Activated CD8-positive, alpha-beta T cell treated with anti-CD3 and anti-CD28 coated beads for 36 hours (primary cell): ENCODE measurements around the gene HCLS1. TPM values are rescaled to one million over a fixed set of nuclear protein-coding genes. Genes with fewer than 3 reads are reported as not detected.

Experiments
- ATAC-seq: fragments of 200-7000 bp; cut with Tn5 transposase; one replicate; pipeline ENCODE4 v1.10.0; 2021; ENCODE audit warnings: mild to moderate bottlenecking, moderate library complexity
- CTCF ChIA-PET: fragments of 350-600 bp; sonication (Branson Sonifier 250); formaldehyde crosslinking; loops from one replicate; lab custom pipeline; 2021; ENCODE audit warnings: antibody characterized with exemption; lab: Charles Lee
- POLR2A ChIA-PET: fragments of 350-600 bp; sonication (Branson Sonifier 250); formaldehyde crosslinking; loops from one replicate; lab custom pipeline; 2021; ENCODE audit warnings: antibody characterized with exemption; lab: Charles Lee
- DNase-seq: peaks from one replicate; pipeline ENCODE4 v3.0.0-alpha.2; 2020
- H3K27ac Mint-ChIP-seq: one replicate; pipeline ENCODE4 v1.8.0; 2021; ENCODE audit warnings: mild to moderate bottlenecking, mixed read lengths
- H3K27me3 Mint-ChIP-seq: one replicate; pipeline ENCODE4 v1.8.0; 2021; ENCODE audit warnings: mixed read lengths
- H3K36me3 Mint-ChIP-seq: one replicate; pipeline ENCODE4 v1.8.0; 2021; ENCODE audit warnings: low read depth, mixed read lengths
- H3K4me1 Mint-ChIP-seq: one replicate; pipeline ENCODE4 v1.8.0; 2021; ENCODE audit warnings: low read depth, mixed read lengths
- H3K4me3 Mint-ChIP-seq: one replicate; pipeline ENCODE4 v1.8.0; 2021; ENCODE audit warnings: mild to moderate bottlenecking, moderate library complexity, mixed read lengths
- H3K9me3 Mint-ChIP-seq: one replicate; pipeline ENCODE4 v1.8.0; 2021; ENCODE audit warnings: mixed read lengths
- intact Hi-C: fragments of 100-400 bp; cut with micrococcal nuclease; formaldehyde crosslinking; loops from one replicate; pipeline ENCODE4 v1.10.0; 2022
- total RNA-seq, 2 experiments: library from RNA; stranded (reverse); gene quantifications; one replicate each; pipeline ENCODE4 v1.2.3, GENCODE V29; 2021
- TF ChIP-seq, protein P1 (sequence below): fragments of 200-600 bp; IDR thresholded peaks from one replicate; pipeline ENCODE4 v1.8.0; 2022; ENCODE audit warnings: antibody characterized with exemption, mild to moderate bottlenecking

Gene HCLS1
- total RNA-seq, 2 experiments from 2014 or later: 196 to 199 TPM

DNA sequence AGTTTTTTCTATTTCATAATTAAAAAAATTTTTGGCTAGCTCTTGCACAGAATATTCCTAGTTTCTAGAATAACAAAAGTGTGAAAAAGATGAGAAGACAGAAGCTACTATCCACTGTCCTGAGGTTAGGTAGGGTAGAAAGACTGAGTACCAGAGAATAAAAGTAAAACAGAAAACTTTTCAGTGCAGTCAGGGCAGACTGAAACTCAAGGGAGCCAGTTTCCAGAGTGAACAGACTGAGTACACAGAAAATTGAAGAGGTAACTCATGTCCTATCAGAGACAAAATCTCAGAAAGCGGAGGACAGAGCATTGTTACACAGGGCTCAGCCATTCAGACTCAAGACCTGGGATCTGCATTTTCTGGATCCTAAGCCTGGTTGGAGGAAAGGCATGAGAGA, 76.3 kb downstream of the HCLS1 start:
- DNase-seq: no peak
- no peaks in the 10 kb centered on the region for H3K9me3 Mint-ChIP-seq
- ChIA-PET CTCF (no interaction called here), POLR2A (no interaction called here)
- no peak overlapping the region for H3K4me3 Mint-ChIP-seq
- ATAC-seq: no peak
- no peaks in the 10 kb centered on the region for H3K36me3 Mint-ChIP-seq
- H3K27ac Mint-ChIP-seq: no peak overlapping the region
- no peaks in the 10 kb centered on the region for H3K4me1 Mint-ChIP-seq
- TF ChIP-seq, protein P1, sequence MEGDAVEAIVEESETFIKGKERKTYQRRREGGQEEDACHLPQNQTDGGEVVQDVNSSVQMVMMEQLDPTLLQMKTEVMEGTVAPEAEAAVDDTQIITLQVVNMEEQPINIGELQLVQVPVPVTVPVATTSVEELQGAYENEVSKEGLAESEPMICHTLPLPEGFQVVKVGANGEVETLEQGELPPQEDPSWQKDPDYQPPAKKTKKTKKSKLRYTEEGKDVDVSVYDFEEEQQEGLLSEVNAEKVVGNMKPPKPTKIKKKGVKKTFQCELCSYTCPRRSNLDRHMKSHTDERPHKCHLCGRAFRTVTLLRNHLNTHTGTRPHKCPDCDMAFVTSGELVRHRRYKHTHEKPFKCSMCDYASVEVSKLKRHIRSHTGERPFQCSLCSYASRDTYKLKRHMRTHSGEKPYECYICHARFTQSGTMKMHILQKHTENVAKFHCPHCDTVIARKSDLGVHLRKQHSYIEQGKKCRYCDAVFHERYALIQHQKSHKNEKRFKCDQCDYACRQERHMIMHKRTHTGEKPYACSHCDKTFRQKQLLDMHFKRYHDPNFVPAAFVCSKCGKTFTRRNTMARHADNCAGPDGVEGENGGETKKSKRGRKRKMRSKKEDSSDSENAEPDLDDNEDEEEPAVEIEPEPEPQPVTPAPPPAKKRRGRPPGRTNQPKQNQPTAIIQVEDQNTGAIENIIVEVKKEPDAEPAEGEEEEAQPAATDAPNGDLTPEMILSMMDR: no peak
- peaks cover 8% of the 10 kb centered on the region for H3K27me3 Mint-ChIP-seq
- intact Hi-C loops: no loop called here

- Mint-ChIP-seq H3K27me3 (peaks cover 8% of the 10 kb centered on the region), H3K27ac (no peak overlapping the region)
Observed at GRCh38 chr3:121581691-121582090, 79.0 kb downstream of the HCLS1 start.

More at GRCh38 chr3:121581691-121582090, 79.0 kb downstream of the HCLS1 start:
- H3K4me1 Mint-ChIP-seq: no peaks in the 10 kb centered on the region
- intact Hi-C loops: no loop called here
- ATAC-seq: no peak
- CTCF ChIA-PET: no interaction called here
- no peak for DNase-seq
- H3K4me3 Mint-ChIP-seq: no peak overlapping the region
- no peaks in the 10 kb centered on the region for H3K36me3 Mint-ChIP-seq
- TF ChIP-seq, protein P1: no peak
- POLR2A ChIA-PET: no interaction called here
- H3K9me3 Mint-ChIP-seq: no peaks in the 10 kb centered on the region

Other genes starting within 250 kb of the HCLS1 start
- 10 to 100 TPM; 22.0 to 23.6 TPM for gene POLQ, start 114.9 kb downstream of the HCLS1 start, total RNA-seq
- not detected for gene ARGFX, start 93.0 kb downstream of the HCLS1 start, total RNA-seq
- not detected for gene FBXO40, start 67.5 kb downstream of the HCLS1 start, total RNA-seq
- gene GOLGB1, start 88.8 kb upstream of the HCLS1 start, total RNA-seq: 10 to 100 TPM; 15.0 to 16.4 TPM
- gene IQCB1, start 174.2 kb upstream of the HCLS1 start, total RNA-seq: 10 to 100 TPM; 45.4 to 51.6 TPM
- 10 to 100 TPM; 13.4 to 14.4 TPM for gene EAF2, start 174.3 kb upstream of the HCLS1 start, total RNA-seq
- gene SLC15A2, start 233.5 kb upstream of the HCLS1 start, total RNA-seq: 1 to 10 TPM; 1.7 TPM